HCT116 (cell line): ENCODE measurements around the gene SLC38A3. TPM values are rescaled to one million over a fixed set of nuclear protein-coding genes. Genes with fewer than 3 reads are reported as not detected.

ENCODE experiments used
- ATAC-seq: fragments of 200-7000 bp; cut with Tn5 transposase; 2 replicates; pipeline ENCODE4 v1.9.1; 2020; ENCODE audit warnings: mild to moderate bottlenecking, moderate library complexity
- BruUV-seq: library from RNA; stranded (reverse); fragments of 400-500 nt; replicated peaks from 2 replicates; lab custom pipeline; 2021; lab: Mats Ljungman, UMichigan
- CTCF ChIA-PET: fragments of 300-600 bp; sonication (Branson Sonifier 250); formaldehyde crosslinking; loops from one replicate; lab custom pipeline; 2021; ENCODE audit warnings: antibody characterized with exemption; lab: Charles Lee
- POLR2A ChIA-PET: fragments of 300-600, 350-600 bp; sonication (Branson Sonifier 250); formaldehyde crosslinking; loops from one replicate; lab custom pipeline; 2021; ENCODE audit warnings: antibody characterized with exemption; lab: Charles Lee
- RAD21 ChIA-PET, 2 experiments: fragments of 300-600 bp; sonication (Branson Sonifier 250); formaldehyde crosslinking; loops; one replicate each; lab custom pipeline; 2023; ENCODE audit warnings: low total read pairs in 2 of 2; ENCODE audit not compliant: uncharacterized antibody in 2 of 2, unreplicated experiment in 2 of 2, low non-redundant PET in 1 of 2; lab: Charles Lee
- DNase-seq: peaks from one replicate; pipeline ENCODE4 v3.0.0-alpha.2; 2010; ENCODE audit warnings: low read depth, low spot score
- H2AFZ ChIP-seq: fragments of 200-600 bp; shearing (Covaris generic), sonication (generic); 2 replicates; pipeline ENCODE4 v1.6.1; 2017; ENCODE audit warnings: low read depth, mixed run types, mixed read lengths, antibody characterized with exemption, low read length; ENCODE audit not compliant: poor library complexity, severe bottlenecking
- H3K27ac ChIP-seq: 2 replicates; pipeline ENCODE4 v1.5.1; 2012; ENCODE audit warnings: low read depth, low read length
- H3K27me3 ChIP-seq: fragments of 200-600 bp; sonication (generic); 2 replicates; pipeline ENCODE4 v1.6.1; 2016; ENCODE audit warnings: mixed run types, low read length, mixed read lengths; ENCODE audit not compliant: insufficient read depth
- H3K36me3 ChIP-seq, 2 experiments: fragments of 200-500 bp in 1 of 2; fragments of 200-600 bp in 1 of 2; sonication (Bioruptor generic) in 1 of 2; sonication (generic) in 1 of 2; 2 replicates each; pipeline versions ENCODE4 v1.5.1 to v1.6.1; 2014 to 2016; ENCODE audit warnings: low read length in 2 of 2, inconsistent platforms in 1 of 2, mixed read lengths in 1 of 2, mixed run types in 1 of 2; ENCODE audit not compliant: insufficient read depth in 2 of 2, control insufficient read depth in 1 of 2
- H3K4me1 ChIP-seq, 2 experiments: fragments of 200-600 bp in 1 of 2; sonication (generic) in 1 of 2; 2 replicates each; pipeline versions ENCODE4 v1.5.1 to v1.6.1; 2012 to 2017; ENCODE audit warnings: low read length in 2 of 2, inconsistent platforms in 1 of 2, mild to moderate bottlenecking in 1 of 2, mixed read lengths in 1 of 2, mixed run types in 1 of 2, moderate library complexity in 1 of 2; ENCODE audit not compliant: insufficient read depth in 2 of 2, control insufficient read depth in 1 of 2
- H3K4me2 ChIP-seq: fragments of 200-600 bp; sonication (generic); 2 replicates; pipeline ENCODE4 v1.6.1; 2017; ENCODE audit warnings: mixed run types, low read length, mixed read lengths
- H3K4me3 ChIP-seq, 2 experiments: fragments of 200-600 bp in 1 of 2; sonication (generic) in 1 of 2; replicated peaks in 1 of 2; 2 replicates each; pipeline ENCODE4 v1.5.1; 2011 to 2016; ENCODE audit warnings: low read length in 2 of 2, control low read depth in 1 of 2, low read depth in 1 of 2, mild to moderate bottlenecking in 1 of 2, mixed read lengths in 1 of 2, mixed run types in 1 of 2
- H3K79me2 ChIP-seq: fragments of 200-600 bp; sonication (generic); 2 replicates; pipeline ENCODE4 v1.6.1; 2017; ENCODE audit warnings: mild to moderate bottlenecking, mixed run types, low read length, moderate library complexity, mixed read lengths; ENCODE audit not compliant: insufficient read depth
- H3K9ac ChIP-seq: fragments of 200-600 bp; sonication (generic); 2 replicates; pipeline ENCODE4 v1.6.1; 2016; ENCODE audit warnings: low read length, mixed read lengths
- H3K9me2 ChIP-seq: fragments of 200-600 bp; sonication (generic), shearing (Covaris generic); 2 replicates; pipeline ENCODE4 v1.6.1; 2017; ENCODE audit warnings: mixed run types, mild to moderate bottlenecking, moderate library complexity; ENCODE audit not compliant: insufficient read depth
- H3K9me3 ChIP-seq, 2 experiments: fragments of 200-500 bp in 1 of 2; fragments of 200-600 bp in 1 of 2; sonication (Bioruptor generic) in 1 of 2; sonication (generic) in 1 of 2; 2 replicates each; pipeline ENCODE4 v1.6.1; 2014 to 2017; ENCODE audit warnings: low read length in 2 of 2, mixed read lengths in 2 of 2, inconsistent platforms in 1 of 2, low read depth in 1 of 2, mild to moderate bottlenecking in 1 of 2, mixed run types in 1 of 2, moderate library complexity in 1 of 2; ENCODE audit not compliant: control insufficient read depth in 1 of 2, insufficient read depth in 1 of 2
- H4K20me1 ChIP-seq: fragments of 200-600 bp; sonication (generic), shearing (Covaris generic); 2 replicates; pipeline ENCODE4 v1.6.1; 2017; ENCODE audit warnings: mixed run types, mild to moderate bottlenecking, moderate library complexity; ENCODE audit not compliant: insufficient read depth
- CBX3 ChIP-seq: IDR thresholded peaks from 2 replicates; pipeline ENCODE4 v1.6.1; 2012; ENCODE audit warnings: low read depth
- EGR1 ChIP-seq: IDR thresholded peaks from 2 replicates; pipeline ENCODE4 v1.6.1; 2012; ENCODE audit warnings: low read depth
- ELF1 ChIP-seq: IDR thresholded peaks from 2 replicates; pipeline ENCODE4 v1.6.1; 2012; ENCODE audit warnings: low read depth, borderline replicate concordance
- EZH2 ChIP-seq: fragments of 200-600 bp; sonication (generic); IDR thresholded peaks from 2 replicates; pipeline ENCODE4 v1.6.1; 2017; ENCODE audit warnings: antibody characterized with exemption, mixed run types
- EZH2phosphoT487 ChIP-seq: fragments of 200-600 bp; IDR thresholded peaks from 2 replicates; pipeline ENCODE4 v1.6.1; 2018; ENCODE audit warnings: antibody characterized with exemption, borderline replicate concordance
- FOSL1 ChIP-seq: IDR thresholded peaks from 2 replicates; pipeline ENCODE4 v1.6.1; 2012; ENCODE audit warnings: low read depth
- JUND ChIP-seq: IDR thresholded peaks from 2 replicates; pipeline ENCODE4 v1.6.1; 2012
- MAX ChIP-seq: IDR thresholded peaks from 2 replicates; pipeline ENCODE4 v1.6.1; 2012
- POLR2A ChIP-seq: IDR thresholded peaks from 2 replicates; pipeline ENCODE4 v1.7.0; 2011; ENCODE audit warnings: borderline replicate concordance; ENCODE audit not compliant: insufficient read depth, insufficient read length; ENCODE audit errors: extremely low read depth
- POLR2AphosphoS5 ChIP-seq: IDR thresholded peaks from 2 replicates; pipeline ENCODE4 v1.6.1; 2011; ENCODE audit warnings: mild to moderate bottlenecking, low read depth, low read length, moderate library complexity
- RAD21 ChIP-seq: IDR thresholded peaks from 2 replicates; pipeline ENCODE4 v1.6.1; 2012; ENCODE audit warnings: low read depth, mild to moderate bottlenecking
- SIN3A ChIP-seq: IDR thresholded peaks from 2 replicates; pipeline ENCODE4 v1.6.1; 2012; ENCODE audit warnings: low read depth
- SP1 ChIP-seq: IDR thresholded peaks from 2 replicates; pipeline ENCODE4 v1.6.1; 2012; ENCODE audit warnings: low read depth
- TCF7L2 ChIP-seq: IDR thresholded peaks from 2 replicates; pipeline ENCODE4 v1.7.0; 2011; ENCODE audit warnings: borderline replicate concordance, inconsistent platforms; ENCODE audit not compliant: insufficient read depth, insufficient read length; ENCODE audit errors: extremely low read depth
- ZBTB33 ChIP-seq: IDR thresholded peaks from 2 replicates; pipeline ENCODE4 v1.6.1; 2011; ENCODE audit warnings: mild to moderate bottlenecking, low read length, moderate library complexity; ENCODE audit not compliant: insufficient replicate concordance; ENCODE audit errors: extremely low read depth
- ZNF274 ChIP-seq: fragments of 200-500 bp; sonication (Bioruptor generic); IDR thresholded peaks from 2 replicates; pipeline ENCODE4 v1.6.1; 2014; ENCODE audit warnings: mild to moderate bottlenecking, low read depth, low read length, inconsistent platforms
- intact Hi-C: fragments of 100-400 bp; cut with micrococcal nuclease; formaldehyde crosslinking; loops from 2 replicates; pipeline ENCODE4 v1.10.0; 2022
- total RNA-seq: library from RNA; stranded (reverse); gene quantifications from one replicate; pipeline ENCODE4 v1.2.1, GENCODE V29; 2021; ENCODE audit not compliant: unreplicated experiment
- TF ChIP-seq, protein P1 (sequence below), 3 experiments: fragments of 200-600 bp in 1 of 3; sonication (generic) in 1 of 3; IDR thresholded peaks in 2 of 3; conservative IDR thresholded peaks in 1 of 3; 2 replicates each; pipeline ENCODE4 v1.5.1; 2012 to 2017; ENCODE audit warnings: low read depth in 2 of 3, low read length in 2 of 3, antibody characterized with exemption in 1 of 3, borderline replicate concordance in 1 of 3, control low read depth in 1 of 3, mild to moderate bottlenecking in 1 of 3, mixed read lengths in 1 of 3, mixed run types in 1 of 3, moderate library complexity in 1 of 3; ENCODE audit not compliant: insufficient read depth in 1 of 3
- TF ChIP-seq, protein P2 (sequence below): IDR thresholded peaks from 2 replicates; pipeline ENCODE4 v1.6.1; 2012

SLC38A3 gene
- total RNA-seq, 1 experiment from 2014 or later = 3.1 TPM

DNA sequence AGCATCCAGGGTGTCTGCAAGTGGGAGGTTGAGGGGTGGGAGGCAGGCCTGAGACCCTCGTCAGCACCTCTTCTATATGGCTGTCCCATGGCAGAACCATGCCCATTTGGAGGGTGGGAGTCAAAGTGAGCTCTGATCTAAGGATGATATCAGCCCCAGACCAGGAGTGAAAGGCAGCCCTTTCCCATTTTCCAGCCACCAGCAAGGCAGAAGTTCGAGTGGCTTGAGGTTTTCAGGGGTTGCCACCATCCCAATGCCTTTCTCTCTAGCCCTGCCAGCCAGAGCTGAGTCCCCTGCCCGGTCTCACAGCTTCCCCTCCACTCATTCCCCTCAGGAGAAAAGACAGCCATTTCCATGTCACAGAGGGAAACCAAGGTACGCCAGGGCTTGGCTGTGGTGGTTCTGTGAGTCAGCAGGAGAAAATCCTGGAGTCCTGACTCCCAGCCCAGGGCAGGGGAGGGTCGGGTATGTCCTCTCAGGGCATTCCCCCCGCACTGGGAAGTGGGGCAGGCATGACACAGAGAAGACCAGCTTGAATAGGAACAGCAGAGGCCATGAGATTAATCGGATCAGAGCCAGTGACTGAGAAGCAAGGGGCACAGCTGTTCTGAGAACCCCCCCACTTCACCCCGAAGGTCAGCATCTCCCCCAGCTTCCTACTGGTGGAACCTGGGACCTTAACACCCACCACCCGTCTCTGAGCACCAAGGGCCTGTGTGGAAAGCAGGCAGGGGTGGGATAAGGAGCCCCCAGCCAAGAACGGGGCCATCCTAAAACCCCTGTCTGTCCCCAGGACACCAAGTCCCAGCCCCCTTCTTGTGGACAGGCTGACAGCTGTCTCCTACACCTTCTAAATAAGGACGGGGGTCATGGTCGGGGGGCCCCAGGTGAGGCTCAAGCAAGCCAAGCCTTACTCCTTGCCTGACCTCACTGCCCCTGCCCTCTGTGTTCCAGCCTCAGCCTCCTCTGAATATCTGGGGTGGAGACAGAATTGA lies 965 bp upstream of the SLC38A3 start:
- CTCF ChIA-PET = interaction anchor here (1.4 to 1.8 kb wide), 3 partner anchors 9 to 22 kb away, joined by 3 to 11 read pairs (median 7); no protein-coding TSS in a partner anchor
- H4K20me1 ChIP-seq = no peaks in the 10 kb centered on the region
- no peaks in the 10 kb centered on the region for H3K36me3 ChIP-seq
- peak overlapping the region; percentile 46; the same call in 1 of the 2 replicates for H3K9ac ChIP-seq
- no peak for DNase-seq
- RAD21 ChIA-PET = interaction anchor here in 1 of 2 experiments (0.7 to 1.9 kb wide), 2 partner anchors 9 to 62 kb away, joined by 3 to 7 read pairs; no protein-coding TSS in a partner anchor
- peaks cover 10 to 41% of the 10 kb centered on the region in 2 experiments; a peak in 3 of 4 replicates for H3K4me1 ChIP-seq
- BruUV-seq = no TSS peak
- intact Hi-C loops = no loop called here
- no peak overlapping the region for H3K27ac ChIP-seq
- H3K4me3 ChIP-seq = peak overlapping the region in 1 of 2 experiments; percentile 69; a peak in 1 of 4 replicates
- H3K79me2 ChIP-seq = no peaks in the 10 kb centered on the region
- H3K9me2 ChIP-seq = no peaks in the 10 kb centered on the region
- H2AFZ ChIP-seq = no peak overlapping the region
- H3K4me2 ChIP-seq = peak overlapping the region; percentile 98
- POLR2A ChIA-PET = interaction anchor here (1.7 kb wide), 1 partner anchor 22 kb away, joined by 4 read pairs; no protein-coding TSS in a partner anchor
- H3K9me3 ChIP-seq = no peaks in the 10 kb centered on the region
- no peaks in the 10 kb centered on the region for H3K27me3 ChIP-seq
- no peak for ATAC-seq
- no peak for TF ChIP-seq TCF7L2
- no peak for TF ChIP-seq EZH2
- TF ChIP-seq ELF1 = no peak
- no peak for TF ChIP-seq SIN3A
- TF ChIP-seq EGR1 = no peak
- no peak for TF ChIP-seq JUND
- TF ChIP-seq ZBTB33 = no peak
- no peak for TF ChIP-seq POLR2AphosphoS5
- TF ChIP-seq CBX3 = no peak
- TF ChIP-seq, protein P1, sequence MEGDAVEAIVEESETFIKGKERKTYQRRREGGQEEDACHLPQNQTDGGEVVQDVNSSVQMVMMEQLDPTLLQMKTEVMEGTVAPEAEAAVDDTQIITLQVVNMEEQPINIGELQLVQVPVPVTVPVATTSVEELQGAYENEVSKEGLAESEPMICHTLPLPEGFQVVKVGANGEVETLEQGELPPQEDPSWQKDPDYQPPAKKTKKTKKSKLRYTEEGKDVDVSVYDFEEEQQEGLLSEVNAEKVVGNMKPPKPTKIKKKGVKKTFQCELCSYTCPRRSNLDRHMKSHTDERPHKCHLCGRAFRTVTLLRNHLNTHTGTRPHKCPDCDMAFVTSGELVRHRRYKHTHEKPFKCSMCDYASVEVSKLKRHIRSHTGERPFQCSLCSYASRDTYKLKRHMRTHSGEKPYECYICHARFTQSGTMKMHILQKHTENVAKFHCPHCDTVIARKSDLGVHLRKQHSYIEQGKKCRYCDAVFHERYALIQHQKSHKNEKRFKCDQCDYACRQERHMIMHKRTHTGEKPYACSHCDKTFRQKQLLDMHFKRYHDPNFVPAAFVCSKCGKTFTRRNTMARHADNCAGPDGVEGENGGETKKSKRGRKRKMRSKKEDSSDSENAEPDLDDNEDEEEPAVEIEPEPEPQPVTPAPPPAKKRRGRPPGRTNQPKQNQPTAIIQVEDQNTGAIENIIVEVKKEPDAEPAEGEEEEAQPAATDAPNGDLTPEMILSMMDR (IDR thresholded peaks at IDR 0.05 in 2 of 3, conservative IDR thresholded peaks at IDR 0.05 in 1 of 3; ENCODE audit: borderline replicate concordance in 1 of 3, insufficient read depth in 1 of 3, low read depth in 2 of 3, low read length in 2 of 3) = no peak
- no peak for TF ChIP-seq RAD21
- TF ChIP-seq, protein P2, sequence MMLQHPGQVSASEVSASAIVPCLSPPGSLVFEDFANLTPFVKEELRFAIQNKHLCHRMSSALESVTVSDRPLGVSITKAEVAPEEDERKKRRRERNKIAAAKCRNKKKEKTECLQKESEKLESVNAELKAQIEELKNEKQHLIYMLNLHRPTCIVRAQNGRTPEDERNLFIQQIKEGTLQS = no peak
- TF ChIP-seq EZH2phosphoT487 = no peak
- no peak for TF ChIP-seq ZNF274
- no peak for TF ChIP-seq SP1
- no peak for TF ChIP-seq MAX
- TF ChIP-seq FOSL1 = no peak
- TF ChIP-seq POLR2A = no peak
